Esophagus muscularis mucosa (tissue), 3 donors: ENCODE results near the gene EXOC3.

Experiments
- CTCF ChIP-seq, 3 experiments: fragments of 200-600 bp in 2 of 3; fragments of 450-650 bp in 1 of 3; sonication (generic) in 2 of 3; IDR thresholded peaks; one replicate each; pipeline ENCODE4 v1.5.1; 2017 to 2019; ENCODE audit warnings: antibody characterized with exemption in 3 of 3, mild to moderate bottlenecking in 2 of 3, moderate library complexity in 1 of 3
- POLR2AphosphoS5 ChIP-seq, 2 donors: sonication (generic); formaldehyde crosslinking; IDR thresholded peaks; one replicate each; pipeline ENCODE4 v1.6.1; 2017; ENCODE audit warnings: antibody characterized with exemption in 2 of 2

DNA sequence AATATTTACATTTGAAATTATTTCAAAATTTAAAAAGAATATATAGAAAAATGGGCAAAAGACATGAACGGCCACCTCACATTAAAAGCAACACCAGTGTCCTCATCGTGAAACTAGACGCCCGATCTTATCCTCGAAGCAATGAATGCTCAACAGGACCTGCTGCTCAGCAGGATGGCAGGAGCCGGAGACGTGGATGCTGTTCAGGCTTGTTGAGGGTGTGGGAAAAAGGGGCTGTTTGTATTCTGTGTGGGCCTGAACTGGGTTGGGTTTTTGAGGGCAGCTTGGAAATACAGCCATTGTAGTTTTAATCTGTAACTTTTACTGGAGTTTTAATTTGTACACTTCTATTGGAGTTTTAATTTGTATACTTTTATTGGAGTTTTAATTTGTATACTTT lies 20.3 kb downstream of the EXOC3 start:
- TF ChIP-seq CTCF (IDR thresholded peaks at IDR 0.05), result no peak
- TF ChIP-seq POLR2AphosphoS5 (IDR thresholded peaks at IDR 0.05), result no peak
